ENCODE results near the gene CALHM1. TPM values are rescaled to one million over a fixed set of nuclear protein-coding genes. Genes with fewer than 3 reads are reported as not detected.
A peak's percentile ranks its signal among the peaks of the same experiment; 100 is the strongest.

Gene CALHM1
- total and polyA plus RNA-seq, 4 donors = not detected

DNA sequence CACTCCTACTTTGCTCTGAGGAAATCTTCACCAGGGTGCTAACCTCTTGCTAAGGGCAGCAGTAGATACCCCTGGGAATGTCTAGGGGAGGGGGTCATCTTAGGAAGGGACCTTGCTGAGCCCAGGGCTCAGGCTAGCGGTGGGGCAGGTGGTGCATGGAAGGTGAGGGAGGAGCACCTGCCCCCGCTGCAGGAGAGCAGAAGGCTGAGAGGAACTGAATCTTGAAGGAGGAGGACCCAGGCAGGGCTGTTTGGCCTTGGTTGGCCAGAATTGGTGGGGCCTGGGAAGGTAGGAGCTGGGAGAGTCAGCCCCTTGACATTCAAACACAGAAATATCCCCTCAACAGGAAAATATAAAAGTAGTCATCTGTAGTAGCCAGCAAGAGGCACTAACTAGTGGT, 13.3 kb upstream of the CALHM1 start:
- no peak overlapping the region for H3K9ac ChIP-seq (ENCODE audit: insufficient read depth in 1 of 2, low read length in 2 of 2)
- ATAC-seq (ENCODE audit: insufficient read depth, low FRiP score) (no peak), DNase-seq (no peak)
- H3K9me3 ChIP-seq (ENCODE audit: control insufficient read depth in 4 of 4, insufficient read depth in 3 of 4, low read length in 3 of 4) = no peaks in the 10 kb centered on the region
- no peaks in the 10 kb centered on the region for H3K36me3 ChIP-seq (ENCODE audit: control insufficient read depth in 4 of 4, insufficient read depth in 4 of 4, low read length in 4 of 4)
- TF ChIP-seq, protein P1, sequence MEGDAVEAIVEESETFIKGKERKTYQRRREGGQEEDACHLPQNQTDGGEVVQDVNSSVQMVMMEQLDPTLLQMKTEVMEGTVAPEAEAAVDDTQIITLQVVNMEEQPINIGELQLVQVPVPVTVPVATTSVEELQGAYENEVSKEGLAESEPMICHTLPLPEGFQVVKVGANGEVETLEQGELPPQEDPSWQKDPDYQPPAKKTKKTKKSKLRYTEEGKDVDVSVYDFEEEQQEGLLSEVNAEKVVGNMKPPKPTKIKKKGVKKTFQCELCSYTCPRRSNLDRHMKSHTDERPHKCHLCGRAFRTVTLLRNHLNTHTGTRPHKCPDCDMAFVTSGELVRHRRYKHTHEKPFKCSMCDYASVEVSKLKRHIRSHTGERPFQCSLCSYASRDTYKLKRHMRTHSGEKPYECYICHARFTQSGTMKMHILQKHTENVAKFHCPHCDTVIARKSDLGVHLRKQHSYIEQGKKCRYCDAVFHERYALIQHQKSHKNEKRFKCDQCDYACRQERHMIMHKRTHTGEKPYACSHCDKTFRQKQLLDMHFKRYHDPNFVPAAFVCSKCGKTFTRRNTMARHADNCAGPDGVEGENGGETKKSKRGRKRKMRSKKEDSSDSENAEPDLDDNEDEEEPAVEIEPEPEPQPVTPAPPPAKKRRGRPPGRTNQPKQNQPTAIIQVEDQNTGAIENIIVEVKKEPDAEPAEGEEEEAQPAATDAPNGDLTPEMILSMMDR (IDR thresholded peaks at IDR 0.05; ENCODE audit: control extremely low read depth, extremely low read depth) = no peak
- H3K4me1 ChIP-seq (ENCODE audit: control insufficient read depth in 5 of 5, insufficient read depth in 5 of 5, low read length in 5 of 5) = no peaks in the 10 kb centered on the region
- H3K27me3 ChIP-seq (ENCODE audit: control insufficient read depth in 3 of 3, insufficient read depth in 3 of 3, low read length in 2 of 3) = no peaks in the 10 kb centered on the region
- H3K27ac ChIP-seq (ENCODE audit: low read depth in 1 of 2, low read length in 1 of 2) = peak overlapping the region in 1 of 2 donors; percentile 52
- WGBS, 2 donors = 69 to 82% methylated on average over 2 of the region's 2 CpGs
- no peak overlapping the region for H3K4me3 ChIP-seq

DNA sequence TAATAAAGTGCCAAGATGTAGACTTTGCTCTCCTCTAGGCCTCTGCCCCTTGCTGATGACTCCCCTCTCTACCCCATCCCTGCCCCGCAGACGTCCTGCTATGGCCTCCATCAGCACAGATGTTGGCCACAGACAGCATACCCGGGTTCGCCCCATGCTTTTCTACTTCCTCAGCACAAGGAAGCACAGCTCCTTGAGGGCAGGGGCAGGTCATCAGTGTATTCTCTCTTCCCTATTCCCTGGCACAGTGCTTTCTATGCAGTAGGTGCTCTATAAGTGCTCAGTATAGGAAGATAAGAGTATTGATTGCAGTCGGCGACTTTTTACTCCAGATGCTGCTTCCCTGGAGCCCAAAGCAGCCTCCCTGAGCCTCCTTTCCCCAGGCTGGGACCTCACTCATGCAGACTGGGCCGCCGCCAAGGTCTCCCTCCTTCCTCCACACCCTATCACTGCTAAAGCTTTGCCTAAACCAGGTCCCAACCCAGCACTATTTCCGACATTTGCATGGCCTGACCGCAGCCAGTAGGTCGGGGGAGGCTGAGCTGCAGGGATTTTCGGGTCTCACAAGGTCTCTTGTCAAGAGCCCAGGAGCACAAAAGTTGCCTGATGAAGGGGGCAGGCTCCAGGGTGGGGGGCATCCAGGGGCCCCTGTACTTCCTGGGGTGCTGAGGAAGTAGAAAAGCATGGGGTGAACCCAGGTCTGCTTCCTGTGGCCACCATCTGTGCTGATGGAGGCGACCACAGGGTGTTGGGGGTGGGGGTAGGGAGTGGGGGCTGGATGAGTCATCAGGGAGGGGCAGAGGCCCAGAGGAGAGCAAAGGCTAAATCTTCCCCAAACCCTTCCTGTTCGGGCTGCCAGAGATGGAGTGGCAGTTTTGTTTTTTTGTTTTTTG, 12.3 kb upstream of the CALHM1 start:
- Histone ChIP-seq H3K9me3 (ENCODE audit: control insufficient read depth in 4 of 4, insufficient read depth in 3 of 4, low read length in 3 of 4) (no peaks in the 10 kb centered on the region), H3K27ac (ENCODE audit: low read depth in 1 of 2, low read length in 1 of 2) (peak overlapping the region in 1 of 2 donors; percentile 11), H3K9ac (ENCODE audit: insufficient read depth in 1 of 2, low read length in 2 of 2) (no peak overlapping the region), H3K27me3 (ENCODE audit: control insufficient read depth in 3 of 3, insufficient read depth in 3 of 3, low read length in 2 of 3) (no peaks in the 10 kb centered on the region), H3K4me3 (no peak overlapping the region), H3K36me3 (ENCODE audit: control insufficient read depth in 4 of 4, insufficient read depth in 4 of 4, low read length in 4 of 4) (no peaks in the 10 kb centered on the region), H3K4me1 (ENCODE audit: control insufficient read depth in 5 of 5, insufficient read depth in 5 of 5, low read length in 5 of 5) (no peaks in the 10 kb centered on the region)
- DNase-seq (no peak), ATAC-seq (ENCODE audit: insufficient read depth, low FRiP score) (peak; percentile 74)
- TF ChIP-seq, protein P1 (IDR thresholded peaks at IDR 0.05; ENCODE audit: control extremely low read depth, extremely low read depth) = no peak
- WGBS, 2 donors = 41 to 56% methylated on average over 14 of the region's 14 CpGs

DNA sequence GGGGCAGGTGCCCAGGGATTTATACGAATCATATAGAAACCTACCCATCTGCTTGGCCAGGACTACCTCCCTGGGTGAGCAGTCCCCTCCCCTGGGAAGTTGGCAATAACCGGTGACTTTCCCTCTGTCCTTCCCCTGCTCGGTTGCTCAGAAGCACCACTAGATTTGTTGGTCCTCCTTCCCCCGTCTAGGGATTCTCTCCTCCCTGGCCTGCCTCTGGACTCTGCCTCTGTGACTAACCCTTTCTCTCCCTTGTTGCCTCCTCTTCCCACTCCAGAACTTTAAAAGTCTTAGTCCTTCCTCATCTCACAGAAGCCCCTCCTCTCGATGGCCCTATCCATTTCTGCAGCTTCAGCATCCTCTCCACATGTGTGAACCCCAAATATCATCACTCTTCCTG, 10.5 kb upstream of the CALHM1 start:
- 60 to 68% methylated on average over 5 of the region's 5 CpGs for WGBS, 2 donors
- Histone ChIP-seq H3K4me1 (ENCODE audit: control insufficient read depth in 5 of 5, insufficient read depth in 5 of 5, low read length in 5 of 5) (no peaks in the 10 kb centered on the region), H3K27me3 (ENCODE audit: control insufficient read depth in 3 of 3, insufficient read depth in 3 of 3, low read length in 2 of 3) (no peaks in the 10 kb centered on the region), H3K27ac (ENCODE audit: low read depth in 1 of 2, low read length in 1 of 2) (no peak overlapping the region), H3K9ac (ENCODE audit: insufficient read depth in 1 of 2, low read length in 2 of 2) (no peak overlapping the region), H3K4me3 (no peak overlapping the region), H3K36me3 (ENCODE audit: control insufficient read depth in 4 of 4, insufficient read depth in 4 of 4, low read length in 4 of 4) (no peaks in the 10 kb centered on the region), H3K9me3 (ENCODE audit: control insufficient read depth in 4 of 4, insufficient read depth in 3 of 4, low read length in 3 of 4) (no peaks in the 10 kb centered on the region)
- ATAC-seq (ENCODE audit: insufficient read depth, low FRiP score) (no peak), DNase-seq (no peak)
- TF ChIP-seq, protein P1 (IDR thresholded peaks at IDR 0.05; ENCODE audit: control extremely low read depth, extremely low read depth) = no peak

Measured in lung (tissue), 12 donors.